GDM1 (cell line): Measurements from ENCODE around the gene MCM3AP.
"Not testable (repeated sequence)": the region's sequence is repeated elsewhere in the genome, so short reads cannot be mapped to it uniquely, and the experiment has no call there.

Experiments
- DNase-seq: peaks from one replicate; lab custom pipeline; 2025; lab: John Stamatoyannopoulos, UW

MCM3AP gene

DNA sequence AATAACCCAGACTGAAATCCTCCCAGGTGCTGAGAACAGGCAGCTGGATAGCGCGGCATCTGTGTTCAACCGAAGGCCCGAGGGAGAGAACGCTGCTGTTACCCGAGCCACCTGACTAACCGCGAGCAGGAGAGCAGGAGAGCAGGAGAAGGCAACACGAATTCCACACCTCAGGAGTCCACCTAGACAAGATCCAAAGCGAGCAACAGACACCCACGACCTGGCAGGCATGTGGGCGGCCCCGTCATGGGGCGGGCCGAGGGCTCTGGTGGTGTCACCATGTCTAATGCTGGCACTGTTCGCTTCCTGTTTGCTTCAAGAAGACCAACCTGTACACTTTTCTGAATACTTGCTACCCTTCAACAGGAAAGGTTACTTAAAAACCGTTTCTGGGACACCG is 80.2 kb downstream of the MCM3AP start:
- DNase-seq: no peak

- no peak for DNase-seq
Observed at GRCh38 chr21:46203203-46203600, 82.2 kb downstream of the MCM3AP start.

GRCh38 chr21:46202592-46203202 is 82.7 kb downstream of the MCM3AP start:
- no peak for DNase-seq

- DNase-seq: not testable (repeated sequence)
Observed at GRCh38 chr21:46200877-46201803, 84.3 kb downstream of the MCM3AP start.

DNA sequence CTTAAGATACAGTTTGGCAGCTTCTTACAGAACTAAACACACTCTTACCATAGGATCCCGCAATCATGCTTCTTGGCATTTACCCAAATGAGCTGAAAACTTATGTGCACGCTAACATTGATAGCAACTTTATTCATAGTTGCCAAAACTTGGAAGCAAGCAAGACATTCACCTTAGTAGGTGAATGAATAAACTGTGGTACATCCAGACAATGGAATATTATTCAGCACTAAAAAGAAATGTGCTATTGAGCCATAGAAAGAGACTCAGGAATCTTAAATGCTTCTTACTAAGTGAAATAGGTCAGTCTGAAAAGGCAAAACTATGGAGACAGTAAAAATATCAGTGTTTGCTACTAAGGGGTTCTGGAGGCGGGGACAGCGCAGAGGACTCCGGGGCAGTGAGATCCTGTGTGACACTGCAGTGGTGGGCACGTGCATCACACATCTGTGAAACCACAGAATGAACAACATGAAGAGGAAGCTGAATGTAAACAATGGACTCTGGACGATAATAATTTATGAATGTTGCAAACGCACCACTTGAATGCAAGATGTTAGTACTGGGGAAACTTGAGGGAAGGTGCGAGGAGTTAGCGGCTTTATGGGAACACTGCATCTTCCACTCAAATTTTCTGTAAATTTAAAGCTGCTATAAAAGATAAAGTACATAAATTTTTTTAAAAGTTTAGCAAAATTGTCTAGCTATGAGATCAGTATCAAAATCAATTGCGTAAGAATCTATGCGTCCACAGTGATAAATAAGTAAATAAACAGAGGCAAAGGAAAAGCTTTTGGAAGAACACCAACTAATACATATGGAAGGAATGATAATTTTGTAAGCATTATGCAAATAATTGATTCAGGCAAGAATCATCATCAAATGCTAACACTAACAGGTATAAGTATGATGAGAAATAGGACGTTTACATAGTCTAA is 85.7 kb downstream of the MCM3AP start:
- no peak for DNase-seq

DNA sequence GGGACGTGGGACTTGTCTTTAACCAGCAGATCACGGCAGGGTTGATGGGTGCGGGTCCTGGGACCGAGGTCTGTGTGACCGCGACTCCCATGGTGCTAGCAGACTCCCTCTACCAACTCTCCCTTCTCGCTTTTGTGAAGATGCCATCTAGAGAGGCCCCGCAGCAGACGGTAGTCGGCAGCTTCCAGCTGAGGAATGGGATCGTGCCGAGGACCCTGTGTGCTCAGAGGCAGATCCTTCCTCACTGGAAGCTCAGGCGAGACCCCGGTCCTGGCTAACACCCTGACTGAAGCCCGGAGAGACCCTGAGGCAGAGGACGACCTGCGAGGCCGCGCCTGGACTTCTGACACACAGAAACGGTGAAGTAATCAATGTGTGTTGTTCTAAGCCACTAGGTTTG is 88.7 kb downstream of the MCM3AP start:
- no peak for DNase-seq

DNA sequence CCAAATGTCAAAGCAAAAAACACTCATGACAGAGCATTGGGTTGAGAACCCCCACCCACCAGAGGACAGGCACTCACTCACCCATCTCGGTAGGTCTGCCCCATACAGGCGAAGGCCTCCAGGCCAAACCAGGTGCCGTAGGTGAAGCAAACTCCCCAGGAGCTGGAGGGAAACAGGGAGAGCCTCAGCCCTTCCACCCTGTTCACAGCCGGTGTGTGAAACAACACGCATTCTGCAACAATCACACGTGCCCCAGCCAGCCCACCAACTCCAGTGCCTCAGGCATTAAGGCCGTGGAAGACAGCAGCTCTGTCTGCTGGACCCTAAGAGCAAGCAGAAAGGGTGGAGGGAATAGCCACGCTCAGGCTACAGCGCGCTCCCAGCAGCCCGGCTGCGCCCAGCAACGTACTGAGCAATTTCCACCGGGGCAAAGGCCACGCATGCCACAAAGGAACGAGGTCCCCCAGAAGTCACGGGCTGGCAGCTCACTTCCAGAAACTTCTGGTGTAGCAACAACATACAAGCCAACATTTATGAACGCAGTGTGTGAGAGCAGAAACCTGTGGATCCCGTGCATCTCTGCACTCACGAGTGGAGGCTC is 89.7 kb downstream of the MCM3AP start:
- DNase-seq: no peak

GRCh38 chr21:46194374-46195334 is 90.8 kb downstream of the MCM3AP start:
- DNase-seq: no peak

DNA sequence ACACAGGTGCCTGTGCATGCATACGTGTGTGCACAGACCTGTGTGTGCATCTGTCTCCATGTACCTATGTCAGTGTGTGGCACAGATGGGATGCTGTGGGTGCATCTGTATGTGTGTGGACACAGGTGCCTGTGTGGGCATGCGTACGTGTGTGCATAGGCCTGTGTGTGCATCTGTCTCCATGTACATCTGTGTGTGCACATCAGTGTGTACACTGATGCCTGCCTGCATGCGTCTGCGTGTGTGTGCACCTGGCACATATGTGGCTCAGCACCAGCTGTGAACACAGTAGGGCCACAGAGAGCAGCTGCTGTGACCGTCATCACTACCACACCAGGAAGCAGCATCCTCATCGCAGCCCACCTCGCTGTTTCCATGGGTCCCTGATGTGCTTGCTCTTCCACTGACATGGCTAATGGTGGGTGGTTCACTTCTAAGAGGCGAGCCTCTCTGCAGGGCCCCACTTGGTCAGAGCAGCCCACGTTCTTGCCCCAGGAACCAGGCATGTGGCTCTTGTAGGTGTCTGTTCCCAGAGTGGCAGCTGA is 91.5 kb downstream of the MCM3AP start:
- DNase-seq: no peak

GRCh38 chr21:46191686-46192575 is 93.5 kb downstream of the MCM3AP start:
- no peak for DNase-seq

- no peak for DNase-seq
Observed at GRCh38 chr21:46191257-46191685, 94.1 kb downstream of the MCM3AP start.

DNA sequence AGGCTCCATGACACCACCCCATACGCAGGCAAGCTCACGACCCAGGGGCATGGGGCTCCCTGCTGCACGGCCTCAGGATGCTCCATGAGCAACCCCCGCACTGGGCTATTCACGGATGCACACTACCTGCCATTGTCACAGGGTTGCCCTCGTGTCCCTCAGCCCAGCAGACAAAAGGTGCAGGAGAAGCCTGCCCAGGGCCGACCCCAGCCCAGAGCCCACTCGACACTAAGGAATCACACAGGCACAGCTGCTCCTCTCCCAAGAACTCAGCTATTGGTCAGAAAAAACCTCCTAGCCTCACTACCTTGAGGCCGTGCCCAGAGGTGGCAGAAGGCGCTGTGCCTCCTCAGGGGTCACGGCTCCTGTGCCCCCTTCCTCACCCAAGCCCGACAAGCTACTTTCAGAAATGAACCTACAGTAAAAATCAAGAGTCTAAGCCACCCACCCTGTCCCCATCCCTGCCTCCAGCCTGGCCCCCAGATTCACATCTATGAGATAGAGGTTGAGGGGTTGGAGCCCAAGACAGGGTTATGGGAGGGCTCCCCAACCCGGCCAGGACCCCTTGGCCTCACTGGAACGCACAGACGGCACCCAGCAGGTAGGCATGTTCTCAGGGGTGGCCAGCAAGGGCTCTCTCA is 94.8 kb downstream of the MCM3AP start:
- no peak for DNase-seq

DNA sequence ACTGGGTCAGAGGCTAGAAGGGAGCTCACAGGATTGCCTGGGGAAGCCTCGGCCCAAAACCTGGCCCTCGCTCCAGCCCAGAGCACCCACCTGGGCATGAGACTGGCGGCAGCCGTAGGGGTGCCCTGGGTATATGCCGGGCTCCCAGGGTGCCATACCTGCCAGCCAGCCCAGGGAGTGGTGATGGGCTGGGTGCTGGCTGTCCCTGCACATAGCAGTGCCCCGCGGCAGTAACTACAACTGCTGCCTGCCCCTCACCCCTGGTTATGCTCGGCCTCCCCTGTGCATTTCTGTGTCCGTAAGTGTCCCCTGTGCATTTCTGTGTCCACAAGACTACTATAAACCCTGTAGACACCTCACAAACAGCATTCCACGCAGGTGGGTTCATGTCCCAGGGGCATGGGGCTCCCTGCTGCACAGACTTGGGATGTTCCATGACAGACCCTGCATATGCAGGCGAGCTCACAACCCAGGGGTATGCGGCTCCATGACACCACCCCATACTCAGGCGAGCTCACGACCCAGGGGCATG is 95.4 kb downstream of the MCM3AP start:
- DNase-seq: no peak

DNA sequence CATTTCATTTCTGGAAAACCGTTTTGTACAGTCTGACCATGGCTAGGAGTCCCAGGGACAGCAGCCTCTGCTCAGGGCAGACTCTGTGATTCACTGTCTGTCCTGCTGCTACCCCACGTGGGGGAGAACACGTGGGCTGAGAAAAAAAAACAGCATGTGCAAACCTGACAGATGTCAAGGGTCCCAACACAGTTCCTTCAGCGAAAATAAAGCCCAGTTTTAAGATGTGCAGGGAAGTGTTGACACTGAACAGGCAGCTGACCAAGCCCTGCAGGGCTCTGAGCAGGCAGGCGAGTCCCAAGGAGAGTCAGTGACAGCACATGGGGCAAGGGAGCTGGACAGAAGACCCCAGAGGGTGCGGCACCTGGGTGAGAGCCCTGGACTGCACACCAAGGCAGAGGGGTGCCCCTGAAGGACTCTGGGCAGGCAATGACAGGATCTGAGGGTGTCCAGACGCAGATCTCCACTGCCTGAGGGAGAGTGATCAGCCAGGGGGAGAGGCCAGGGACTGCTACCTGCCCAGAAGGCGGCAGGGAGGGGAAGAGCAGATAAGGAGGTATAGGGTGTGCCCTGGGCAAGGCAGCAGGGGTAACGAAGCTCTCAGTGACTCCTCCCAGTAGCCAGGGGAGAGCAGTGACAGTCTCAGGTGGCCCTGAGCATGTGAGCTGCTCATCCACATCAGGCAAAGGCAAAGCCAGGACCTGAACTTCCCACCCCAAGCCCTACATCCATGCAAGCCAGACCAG is 96.0 kb downstream of the MCM3AP start:
- no peak for DNase-seq

GRCh38 chr21:46188226-46189212 is 96.9 kb downstream of the MCM3AP start:
- no peak for DNase-seq

- DNase-seq: no peak
Observed at GRCh38 chr21:46187814-46188213, 97.6 kb downstream of the MCM3AP start.

GRCh38 chr21:46187261-46187660 is 98.2 kb downstream of the MCM3AP start:
- no peak for DNase-seq
